Thoracic aorta (tissue), 2 donors: Measurements from ENCODE around the gene ZNF516. TPM values are rescaled to one million over a fixed set of nuclear protein-coding genes. Genes with fewer than 3 reads are reported as not detected.

Source experiments
- ATAC-seq: fragments of 150-250 bp; one replicate; pipeline ENCODE4 v1.8.0; 2017; ENCODE audit warnings: low read depth; ENCODE audit not compliant: insufficient number of reproducible peaks, low FRiP score
- DNase-seq: peaks from one replicate; pipeline ENCODE4 v3.0.0-alpha.2; 2020; ENCODE audit warnings: low spot score
- H3K27ac ChIP-seq, 2 donors: fragments of 200-600 bp; sonication (generic); 1 replicate in 1 of 2; 2 replicates in 1 of 2; pipeline ENCODE4 v1.5.1; 2016; ENCODE audit warnings: mild to moderate bottlenecking in 2 of 2, moderate library complexity in 2 of 2
- H3K27me3 ChIP-seq: fragments of 200-600 bp; sonication (generic); replicated peaks from 2 replicates; pipeline ENCODE4 v1.6.0; 2016; ENCODE audit warnings: mild to moderate bottlenecking; ENCODE audit not compliant: insufficient read depth
- H3K36me3 ChIP-seq: fragments of 200-600 bp; sonication (generic); one replicate; pipeline ENCODE4 v1.5.1; 2016
- H3K4me1 ChIP-seq, 2 donors: fragments of 200-600 bp; sonication (generic); 1 replicate in 1 of 2; 2 replicates in 1 of 2; pipeline versions ENCODE4 v1.5.1 to v1.6.0; 2016; ENCODE audit warnings: low read depth in 2 of 2, mild to moderate bottlenecking in 1 of 2; ENCODE audit not compliant: control insufficient read depth in 1 of 2
- H3K4me3 ChIP-seq: fragments of 200-600 bp; sonication (generic); 2 replicates; pipeline ENCODE4 v1.5.1; 2016; ENCODE audit warnings: mild to moderate bottlenecking
- H3K9me3 ChIP-seq: fragments of 200-600 bp; sonication (generic); 2 replicates; pipeline ENCODE4 v1.5.1; 2016
- total RNA-seq, 2 donors: library from RNA; depleted of rRNA; stranded (reverse); fragments of >200 nt; gene quantifications; one replicate each; pipeline versions ENCODE4 v1.1.0 to v1.2.3, GENCODE V29; 2016
- TF ChIP-seq, protein P1 (sequence below): fragments of 200-600 bp; sonication (generic); IDR thresholded peaks from one replicate; pipeline ENCODE4 v1.5.1; 2019; ENCODE audit warnings: antibody characterized with exemption

ZNF516 gene
- total RNA-seq, 2 donors from 2014 or later: 19.5 to 19.8 TPM

DNA sequence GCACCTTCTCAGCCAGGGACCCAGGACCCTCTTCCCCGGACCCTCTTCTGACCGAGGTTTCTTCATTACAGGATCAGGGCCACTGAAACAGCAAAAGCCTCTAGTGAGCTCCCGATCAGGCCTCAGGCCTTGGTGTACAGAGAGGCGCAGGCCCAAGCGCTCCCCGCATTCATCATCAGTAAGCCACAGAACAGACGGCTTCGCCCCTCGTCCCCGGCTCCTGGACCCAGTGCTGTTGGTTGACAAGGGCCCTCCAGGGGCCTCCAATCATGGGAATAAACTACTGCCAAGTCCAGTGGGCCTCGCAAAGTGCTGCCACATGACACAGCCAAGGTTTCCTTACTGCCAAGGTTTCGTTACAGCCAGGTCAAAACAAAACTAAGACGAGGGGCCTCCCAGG is 111.4 kb downstream of the ZNF516 start:
- TF ChIP-seq, protein P1, sequence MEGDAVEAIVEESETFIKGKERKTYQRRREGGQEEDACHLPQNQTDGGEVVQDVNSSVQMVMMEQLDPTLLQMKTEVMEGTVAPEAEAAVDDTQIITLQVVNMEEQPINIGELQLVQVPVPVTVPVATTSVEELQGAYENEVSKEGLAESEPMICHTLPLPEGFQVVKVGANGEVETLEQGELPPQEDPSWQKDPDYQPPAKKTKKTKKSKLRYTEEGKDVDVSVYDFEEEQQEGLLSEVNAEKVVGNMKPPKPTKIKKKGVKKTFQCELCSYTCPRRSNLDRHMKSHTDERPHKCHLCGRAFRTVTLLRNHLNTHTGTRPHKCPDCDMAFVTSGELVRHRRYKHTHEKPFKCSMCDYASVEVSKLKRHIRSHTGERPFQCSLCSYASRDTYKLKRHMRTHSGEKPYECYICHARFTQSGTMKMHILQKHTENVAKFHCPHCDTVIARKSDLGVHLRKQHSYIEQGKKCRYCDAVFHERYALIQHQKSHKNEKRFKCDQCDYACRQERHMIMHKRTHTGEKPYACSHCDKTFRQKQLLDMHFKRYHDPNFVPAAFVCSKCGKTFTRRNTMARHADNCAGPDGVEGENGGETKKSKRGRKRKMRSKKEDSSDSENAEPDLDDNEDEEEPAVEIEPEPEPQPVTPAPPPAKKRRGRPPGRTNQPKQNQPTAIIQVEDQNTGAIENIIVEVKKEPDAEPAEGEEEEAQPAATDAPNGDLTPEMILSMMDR: no peak
- Histone ChIP-seq H3K36me3 (peaks cover 14% of the 10 kb centered on the region), H3K9me3 (no peaks in the 10 kb centered on the region), H3K4me3 (no peak overlapping the region), H3K27ac (no peak overlapping the region), H3K27me3 (no peaks in the 10 kb centered on the region), H3K4me1 (peaks cover 0 to under 1% of the 10 kb centered on the region in 2 donors)
- DNase-seq: no peak
- ATAC-seq: no peak

GRCh38 chr18:76382275-76382674 is 112.8 kb downstream of the ZNF516 start:
- TF ChIP-seq, protein P1: no peak
- H3K27ac ChIP-seq: no peak overlapping the region
- H3K4me3 ChIP-seq: no peak overlapping the region
- no peaks in the 10 kb centered on the region for H3K27me3 ChIP-seq
- no peaks in the 10 kb centered on the region for H3K4me1 ChIP-seq
- DNase-seq (no peak), ATAC-seq (no peak)
- H3K9me3 ChIP-seq: no peaks in the 10 kb centered on the region
- H3K36me3 ChIP-seq: peaks cover 15% of the 10 kb centered on the region

GRCh38 chr18:76380791-76381405 is 114.1 kb downstream of the ZNF516 start:
- ATAC-seq (no peak), DNase-seq (no peak)

GRCh38 chr18:76380127-76380729 is 114.8 kb downstream of the ZNF516 start:
- Histone ChIP-seq H3K27ac (no peak overlapping the region), H3K4me3 (no peak overlapping the region), H3K36me3 (peaks cover 15% of the 10 kb centered on the region), H3K9me3 (no peaks in the 10 kb centered on the region), H3K4me1 (no peaks in the 10 kb centered on the region), H3K27me3 (no peaks in the 10 kb centered on the region)
- TF ChIP-seq, protein P1: no peak
- no peak for ATAC-seq
- no peak for DNase-seq

More at GRCh38 chr18:76380791-76381405, 114.1 kb downstream of the ZNF516 start:
- no peaks in the 10 kb centered on the region for H3K9me3 ChIP-seq
- H3K27ac ChIP-seq: no peak overlapping the region
- peaks cover 15% of the 10 kb centered on the region for H3K36me3 ChIP-seq
- no peak overlapping the region for H3K4me3 ChIP-seq
- H3K4me1 ChIP-seq: no peaks in the 10 kb centered on the region
- H3K27me3 ChIP-seq: no peaks in the 10 kb centered on the region
- TF ChIP-seq, protein P1: no peak

- no peak for ATAC-seq
- Histone ChIP-seq H3K4me3 (no peak overlapping the region), H3K9me3 (no peaks in the 10 kb centered on the region), H3K27me3 (no peaks in the 10 kb centered on the region), H3K36me3 (peaks cover 15% of the 10 kb centered on the region), H3K4me1 (no peaks in the 10 kb centered on the region), H3K27ac (no peak overlapping the region)
- DNase-seq: no peak
- TF ChIP-seq, protein P1: no peak
Measured at GRCh38 chr18:76379226-76380126, 115.6 kb downstream of the ZNF516 start.
